Measurements from ENCODE around the gene FAM98C. TPM values are rescaled to one million over a fixed set of nuclear protein-coding genes. Genes with fewer than 3 reads are reported as not detected.

FAM98C gene
- polyA plus RNA-seq, 1 of the 3 experiments (the other 2 are of a cell fraction) = 26.7 TPM

GRCh38 chr19:38389957-38390924, 12.7 kb upstream of the FAM98C start:
- 93% methylated on average over 13 of the region's 22 CpGs for WGBS (ENCODE audit: low lambda C conversion rate)
- H3F3A ChIP-seq (replicated peaks; ENCODE audit: insufficient read depth) = peaks cover 19% of the 10 kb centered on the region
- H3K4me2 ChIP-seq = peak overlapping the region; percentile 98
- H4K20me1 ChIP-seq (ENCODE audit: insufficient read depth) = no peaks in the 10 kb centered on the region
- H3K27me3 ChIP-seq (ENCODE audit: insufficient read depth) = no peaks in the 10 kb centered on the region
- peaks cover 9 to 13% of the 10 kb centered on the region in 2 experiments; a peak in 2 of 4 replicates for H3K4me1 ChIP-seq (ENCODE audit: control insufficient read depth in 1 of 2, insufficient read depth in 2 of 2, low read depth in 1 of 2, low read length in 1 of 2)
- TF ChIP-seq POLR2AphosphoS5 (IDR thresholded peaks at IDR 0.05; ENCODE audit: low read depth, low read length) = no peak
- TF ChIP-seq MEF2A (IDR thresholded peaks at IDR 0.05; ENCODE audit: borderline replicate concordance, low read depth) = no peak
- TF ChIP-seq FOSL2 (IDR thresholded peaks at IDR 0.05; ENCODE audit: borderline replicate concordance, low read depth) = no peak
- TF ChIP-seq RAD21 (IDR thresholded peaks at IDR 0.05; ENCODE audit: low read length) = no peak
- TF ChIP-seq RXRA (IDR thresholded peaks at IDR 0.05; ENCODE audit: borderline replicate concordance, low read depth) = no peak
- no peak for TF ChIP-seq EP300 (IDR thresholded peaks at IDR 0.05; ENCODE audit: borderline replicate concordance in 1 of 2, low read depth in 1 of 2, low read length in 1 of 2)
- TF ChIP-seq RCOR1 (IDR thresholded peaks at IDR 0.05; ENCODE audit: low read length) = no peak
- TF ChIP-seq MXI1 (IDR thresholded peaks at IDR 0.05; ENCODE audit: low read depth, low read length) = no peak
- no peak for TF ChIP-seq SIN3A (IDR thresholded peaks at IDR 0.05; ENCODE audit: borderline replicate concordance, low read depth, low read length)
- no peak for TF ChIP-seq NFIC (IDR thresholded peaks at IDR 0.05; ENCODE audit: borderline replicate concordance)
- no peak for TF ChIP-seq GABPA (IDR thresholded peaks at IDR 0.05; ENCODE audit: low read depth)
- no peak for TF ChIP-seq PBX3 (IDR thresholded peaks at IDR 0.05)
- TF ChIP-seq TEAD4 (IDR thresholded peaks at IDR 0.05; ENCODE audit: borderline replicate concordance, insufficient read depth) = no peak
- no peak for TF ChIP-seq SMC3 (IDR thresholded peaks at IDR 0.05; ENCODE audit: low read depth, low read length)
- no peak for TF ChIP-seq REST (IDR thresholded peaks at IDR 0.05; ENCODE audit: low read depth, low read length)
- no peak for TF ChIP-seq RFX5 (IDR thresholded peaks at IDR 0.05; ENCODE audit: low read length)
- peak overlapping the region; percentile 12 to 95; a peak in 3 of 4 replicates for H3K27ac ChIP-seq (ENCODE audit: low read depth in 2 of 2, low read length in 1 of 2)
- ChIA-PET POLR2A (interaction anchor here (1.3 to 4.1 kb wide), 2 partner anchors 11 to 16 kb away, joined by 6 to 30 read pairs; partner anchors contain the start of genes FAM98C and PSMD8), CTCF (interaction anchor here (0.9 to 4.1 kb wide), 5 partner anchors 13 to 492 kb away, joined by 3 to 34 read pairs (median 4); partner anchors contain the start of gene FAM98C)
- H3K79me2 ChIP-seq (ENCODE audit: insufficient read depth) = peaks cover 32% of the 10 kb centered on the region
- H3K9me2 ChIP-seq = no peaks in the 10 kb centered on the region
- peak overlapping the region; percentile 95 for H3K9ac ChIP-seq
- H3K9me3 ChIP-seq = no peaks in the 10 kb centered on the region
- DNase-seq = peak; percentile 36
- H3K36me3 ChIP-seq (replicated peaks in 1 of 2; ENCODE audit: control insufficient read depth in 1 of 2, insufficient read depth in 2 of 2, low read length in 1 of 2) = peaks cover 22 to 28% of the 10 kb centered on the region in 2 experiments
- peak overlapping the region; percentile 84 to 99 for H3K4me3 ChIP-seq (ENCODE audit: low read depth in 2 of 2, low read length in 1 of 2)
- no peak overlapping the region for H2AFZ ChIP-seq (ENCODE audit: low read depth)
